A549 (cell line): ENCODE results near the gene CXADR. TPM values are rescaled to one million over a fixed set of nuclear protein-coding genes. Genes with fewer than 3 reads are reported as not detected.

Source experiments
- ATAC-seq, 2 experiments: fragments of 200-7000 bp in 1 of 2; fragments of >200 bp in 1 of 2; cut with Nextera tagmentation in 1 of 2; cut with Tn5 transposase in 1 of 2; 3 replicates each; pipeline versions ENCODE4 v1.8.0 to v1.9.1; 2018 to 2020; ENCODE audit warnings: mild to moderate bottlenecking in 1 of 2, moderate library complexity in 1 of 2
- CTCF ChIA-PET: fragments of 300-600 bp; sonication (Branson Sonifier 250); formaldehyde crosslinking; extraction: SDS; loops from one replicate; lab custom pipeline; 2021; ENCODE audit warnings: antibody characterized with exemption, inconsistent platforms; lab: Yijun Ruan, JAX
- POLR2A ChIA-PET: fragments of 350-600 bp; formaldehyde crosslinking; extraction: SDS; loops from one replicate; lab custom pipeline; 2021; ENCODE audit warnings: antibody characterized with exemption, inconsistent platforms; lab: Yijun Ruan, JAX
- DNase-seq, 2 experiments: peaks; one replicate each; pipeline versions ENCODE4 v3.0.0 to v3.0.0-alpha.2; 2011 to 2016; ENCODE audit warnings: low read depth in 1 of 2, low spot score in 1 of 2
- FAIRE-seq: peaks from 2 replicates; lab custom pipeline; 2011; peaks lifted over from hg19 to GRCh38; lab: Jason Lieb, UNC
- H3K27ac ChIP-seq, 2 experiments: fragments of >200 bp; sonication (Bioruptor Twin); formaldehyde crosslinking; 3 replicates each; pipeline ENCODE4 v1.5.1; 2016 to 2017
- H3K4me1 ChIP-seq: fragments of >200 bp; sonication (Bioruptor Twin); formaldehyde crosslinking; 3 replicates; pipeline ENCODE4 v1.6.1; 2016
- H3K4me2 ChIP-seq: fragments of >200 bp; sonication (Bioruptor Twin); formaldehyde crosslinking; 3 replicates; pipeline ENCODE4 v1.6.1; 2016
- H3K4me3 ChIP-seq: fragments of >200 bp; sonication (Bioruptor Twin); formaldehyde crosslinking; 3 replicates; pipeline ENCODE4 v1.5.1; 2016
- H3K9me3 ChIP-seq: fragments of >200 bp; sonication (Bioruptor Twin); formaldehyde crosslinking; 3 replicates; pipeline ENCODE4 v1.6.1; 2016
- BHLHE40 ChIP-seq: IDR thresholded peaks from 2 replicates; pipeline ENCODE4 v1.6.1; 2012; ENCODE audit warnings: low read depth, low read length, inconsistent platforms
- CBX8 ChIP-seq: fragments of 200-600 bp; sonication (generic); IDR thresholded peaks from 2 replicates; pipeline ENCODE4 v1.6.1; 2016
- CHD4 ChIP-seq: fragments of 200-600 bp; sonication (generic); IDR thresholded peaks from 2 replicates; pipeline ENCODE4 v1.6.1; 2016; ENCODE audit warnings: antibody characterized with exemption, mild to moderate bottlenecking, borderline replicate concordance
- EHMT2 ChIP-seq: fragments of 200-600 bp; sonication (generic); IDR thresholded peaks from 2 replicates; pipeline ENCODE4 v1.6.1; 2016; ENCODE audit warnings: antibody characterized with exemption, low read depth, mild to moderate bottlenecking, moderate library complexity
- EP300 ChIP-seq, 2 experiments: fragments of >200 bp; sonication (Bioruptor Twin); formaldehyde crosslinking; IDR thresholded peaks; 2 replicates in 1 of 2; 3 replicates in 1 of 2; pipeline ENCODE4 v1.6.1; 2016 to 2017
- HDAC2 ChIP-seq: fragments of 200-600 bp; sonication (generic); IDR thresholded peaks from 2 replicates; pipeline ENCODE4 v1.6.1; 2016
- HOXA7 ChIP-seq: fragments of 250-450 bp; sonication (Bioruptor Pico); IDR thresholded peaks from 2 replicates; pipeline ENCODE4 v1.5.0; 2020; ENCODE audit warnings: mild to moderate bottlenecking, moderate library complexity
- HOXB13 ChIP-seq: fragments of 250-450 bp; sonication (Bioruptor Pico); IDR thresholded peaks from 2 replicates; pipeline ENCODE4 v1.5.0; 2020; ENCODE audit warnings: low read depth, mild to moderate bottlenecking, moderate library complexity
- HOXB5 ChIP-seq: fragments of 250-450 bp; sonication (Bioruptor Pico); IDR thresholded peaks from 2 replicates; pipeline ENCODE4 v1.5.0; 2020; ENCODE audit warnings: mild to moderate bottlenecking, moderate library complexity
- JUNB ChIP-seq: fragments of >200 bp; sonication (Bioruptor Twin); formaldehyde crosslinking; IDR thresholded peaks from 2 replicates; pipeline ENCODE4 v1.6.1; 2016
- KDM1A ChIP-seq: fragments of 200-600 bp; sonication (generic); IDR thresholded peaks from 2 replicates; pipeline ENCODE4 v1.6.1; 2016; ENCODE audit warnings: low read depth, mild to moderate bottlenecking
- NFE2L2 ChIP-seq: fragments of 150-350 bp; conservative IDR thresholded peaks from 2 replicates; pipeline ENCODE4 v1.6.1; 2014; ENCODE audit warnings: low read length
- NPAS2 ChIP-seq: fragments of 250-450 bp; sonication (Bioruptor Pico); IDR thresholded peaks from 2 replicates; pipeline ENCODE4 v1.8.0; 2022; ENCODE audit warnings: mild to moderate bottlenecking, moderate library complexity, borderline replicate concordance
- POLR2A ChIP-seq: IDR thresholded peaks from 2 replicates; pipeline ENCODE4 v1.6.1; 2012; ENCODE audit warnings: mild to moderate bottlenecking, low read length
- RAD21 ChIP-seq, 2 experiments: fragments of >200 bp in 1 of 2; sonication (Bioruptor Twin) in 1 of 2; formaldehyde crosslinking in 1 of 2; IDR thresholded peaks in 1 of 2; conservative IDR thresholded peaks in 1 of 2; 2 replicates in 1 of 2; 3 replicates in 1 of 2; pipeline ENCODE4 v1.6.1; 2012 to 2018; ENCODE audit warnings: inconsistent platforms in 1 of 2
- RARB ChIP-seq: fragments of 250-450 bp; sonication (Bioruptor Pico); IDR thresholded peaks from 2 replicates; pipeline ENCODE4 v1.8.0; 2021; ENCODE audit warnings: mild to moderate bottlenecking, moderate library complexity
- RCOR1 ChIP-seq: fragments of 150-350 bp; IDR thresholded peaks from 2 replicates; pipeline ENCODE4 v1.6.1; 2014; ENCODE audit warnings: antibody characterized with exemption, low read length, low read depth
- RFX5 ChIP-seq: fragments of 450-650 bp; IDR thresholded peaks from 2 replicates; pipeline ENCODE4 v1.7.1; 2014; ENCODE audit warnings: antibody characterized with exemption, mild to moderate bottlenecking, moderate library complexity
- SREBF2 ChIP-seq: fragments of 450-650 bp; IDR thresholded peaks from 2 replicates; pipeline ENCODE4 v1.6.1; 2014; ENCODE audit warnings: mild to moderate bottlenecking, moderate library complexity
- ZC3H11A ChIP-seq: fragments of 450-650 bp; IDR thresholded peaks from 2 replicates; pipeline ENCODE4 v1.6.1; 2014; ENCODE audit warnings: antibody characterized with exemption, mild to moderate bottlenecking
- ZSCAN20 ChIP-seq: fragments of 250-450 bp; sonication (Bioruptor Pico); IDR thresholded peaks from 2 replicates; pipeline ENCODE4 v1.8.0; 2022; ENCODE audit warnings: mild to moderate bottlenecking, moderate library complexity
- WGBS: methylation state at CpG from one replicate; pipeline ENCODE4 v1.1.6; 2017; ENCODE audit errors: missing lambda C conversion rate; 5-methylcytosine and 5-hydroxymethylcytosine counted together
- polyA plus RNA-seq, 4 experiments: library from polyadenylated mRNA; depleted of rRNA in 3 of 4; stranded (reverse); fragments of >200 nt; fragmentation: RNase III in 1 of 4; extraction: RNeasy Plus Mini Kit Qiagen cat#74134 plus additional on column Dnase treatment in 1 of 4; gene quantifications; 2 replicates in 3 of 4; 3 replicates in 1 of 4; pipeline ENCODE4 v1.2.3, GENCODE V29; 2011 to 2017
- TF ChIP-seq, protein P1 (sequence below): fragments of >200 bp; sonication (Bioruptor Twin); formaldehyde crosslinking; IDR thresholded peaks from 3 replicates; pipeline ENCODE4 v1.5.1; 2016
- TF ChIP-seq, protein P2 (sequence below): IDR thresholded peaks from 2 replicates; pipeline ENCODE4 v1.6.1; 2012; ENCODE audit warnings: low read depth, borderline replicate concordance
- TF ChIP-seq, protein P3 (sequence below): fragments of 250-450 bp; sonication (Bioruptor Pico); IDR thresholded peaks from 2 replicates; pipeline ENCODE4 v1.5.0; 2020; ENCODE audit warnings: low read depth, mild to moderate bottlenecking, moderate library complexity
- TF ChIP-seq, protein P4 (sequence below): fragments of 450-650 bp; IDR thresholded peaks from 2 replicates; pipeline ENCODE4 v1.6.1; 2014; ENCODE audit warnings: antibody characterized with exemption
- TF ChIP-seq, protein P5 (sequence below): fragments of 250-450 bp; sonication (Bioruptor Pico); IDR thresholded peaks from 2 replicates; pipeline ENCODE4 v1.5.0; 2021; ENCODE audit warnings: mild to moderate bottlenecking, moderate library complexity, borderline replicate concordance
- TF ChIP-seq, protein P6 (sequence below): IDR thresholded peaks from 2 replicates; pipeline ENCODE4 v1.6.1; 2012
- TF ChIP-seq, protein P7 (sequence below): IDR thresholded peaks from 2 replicates; pipeline ENCODE4 v1.6.1; 2012

The CXADR gene
- polyA plus RNA-seq, 2 of the 4 experiments (the other 2 are of a cell fraction) = 7.7 to 21.7 TPM

DNA sequence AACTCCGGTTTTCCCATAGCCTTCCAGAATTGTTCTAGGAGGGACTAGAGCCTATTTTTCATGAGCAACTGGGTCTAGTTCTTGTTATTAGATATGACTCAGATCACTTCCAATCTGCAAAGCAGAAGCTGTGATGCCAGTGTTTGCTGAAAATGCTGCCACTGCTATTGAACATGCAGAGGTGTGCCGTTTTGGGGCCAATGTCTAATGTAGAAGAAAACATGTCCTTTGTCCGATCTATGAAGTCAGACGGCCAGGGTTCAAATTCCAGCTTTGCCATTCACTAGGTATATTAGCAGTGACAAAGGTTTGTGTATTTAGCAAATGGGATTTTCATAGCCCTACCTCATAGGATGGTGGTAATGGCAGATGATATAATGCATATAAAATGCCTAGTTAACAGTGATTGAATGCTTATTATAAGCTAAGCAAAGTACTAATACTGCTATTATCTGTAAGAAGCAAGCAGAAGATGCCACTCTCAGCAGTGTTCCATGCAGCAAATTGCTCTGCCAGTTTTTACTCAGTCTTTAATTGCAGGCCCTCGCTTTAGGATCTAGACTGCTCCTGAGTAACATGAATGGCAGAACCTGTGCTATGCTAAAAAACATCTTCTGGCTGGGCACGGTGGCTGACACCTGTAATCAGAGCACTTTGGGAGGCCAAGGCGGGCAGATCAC is 40.1 kb upstream of the CXADR start:
- ChIA-PET POLR2A (no interaction called here), CTCF (no interaction called here)
- ATAC-seq = no peak
- H3K4me3 ChIP-seq = no peak overlapping the region
- H3K4me1 ChIP-seq = peaks cover 2% of the 10 kb centered on the region; the same call in 2 of the 3 replicates
- WGBS = 63% methylated on average over 7 of the region's 7 CpGs
- H3K27ac ChIP-seq = no peak overlapping the region
- TF ChIP-seq KDM1A (no peak), RCOR1 (no peak), HOXB13 (CRISPR knock-in tag) (no peak), SREBF2 (no peak), JUNB (no peak), RAD21 (conservative IDR thresholded peaks at IDR 0.05 in 1 of 2, IDR thresholded peaks at IDR 0.05 in 1 of 2) (no peak), NPAS2 (CRISPR knock-in tag) (no peak), HOXA7 (no peak), NFE2L2 (no peak), HDAC2 (no peak), EHMT2 (no peak), ZC3H11A (no peak), BHLHE40 (no peak), RFX5 (no peak)
- no peak overlapping the region for H3K4me2 ChIP-seq
- DNase-seq = no peak
- no peak for FAIRE-seq
- no peaks in the 10 kb centered on the region for H3K9me3 ChIP-seq

DNA sequence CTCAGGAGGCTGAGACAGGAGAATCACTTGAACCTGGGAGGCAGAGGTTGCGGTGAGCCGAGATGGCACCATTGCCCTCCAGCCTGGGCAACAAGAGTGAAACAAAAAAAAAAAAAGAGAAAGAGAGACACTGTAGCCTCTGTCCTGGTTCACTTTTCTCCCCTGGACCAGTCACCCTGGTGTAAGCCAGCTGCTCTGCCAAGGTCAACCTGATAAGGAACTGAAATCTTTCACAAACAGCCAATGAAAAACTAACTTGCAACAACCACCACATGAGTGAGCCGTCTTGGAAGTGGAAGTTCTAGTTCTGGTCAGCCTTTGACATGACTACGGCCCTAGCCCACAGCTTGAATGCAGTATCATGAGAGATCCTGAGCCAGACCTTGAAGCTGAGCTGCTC is 36.8 kb upstream of the CXADR start:
- POLR2A ChIA-PET = no interaction called here
- H3K4me2 ChIP-seq = no peak overlapping the region
- DNase-seq (no peak), FAIRE-seq (no peak), ATAC-seq (no peak)
- H3K9me3 ChIP-seq = no peaks in the 10 kb centered on the region
- WGBS = 94% methylated on average over 4 of the region's 4 CpGs
- H3K4me1 ChIP-seq = no peaks in the 10 kb centered on the region
- TF ChIP-seq HOXB13 (CRISPR knock-in tag) (no peak), HOXB5 (CRISPR knock-in tag) (no peak), RAD21 (conservative IDR thresholded peaks at IDR 0.05 in 1 of 2, IDR thresholded peaks at IDR 0.05 in 1 of 2) (no peak), EP300 (IDR thresholded peaks at IDR 0.05) (no peak), ZSCAN20 (CRISPR knock-in tag) (no peak), POLR2A (no peak), BHLHE40 (no peak), CBX8 (no peak), RARB (CRISPR knock-in tag) (no peak), HOXA7 (no peak), CHD4 (no peak), JUNB (no peak)
- TF ChIP-seq, protein P1, sequence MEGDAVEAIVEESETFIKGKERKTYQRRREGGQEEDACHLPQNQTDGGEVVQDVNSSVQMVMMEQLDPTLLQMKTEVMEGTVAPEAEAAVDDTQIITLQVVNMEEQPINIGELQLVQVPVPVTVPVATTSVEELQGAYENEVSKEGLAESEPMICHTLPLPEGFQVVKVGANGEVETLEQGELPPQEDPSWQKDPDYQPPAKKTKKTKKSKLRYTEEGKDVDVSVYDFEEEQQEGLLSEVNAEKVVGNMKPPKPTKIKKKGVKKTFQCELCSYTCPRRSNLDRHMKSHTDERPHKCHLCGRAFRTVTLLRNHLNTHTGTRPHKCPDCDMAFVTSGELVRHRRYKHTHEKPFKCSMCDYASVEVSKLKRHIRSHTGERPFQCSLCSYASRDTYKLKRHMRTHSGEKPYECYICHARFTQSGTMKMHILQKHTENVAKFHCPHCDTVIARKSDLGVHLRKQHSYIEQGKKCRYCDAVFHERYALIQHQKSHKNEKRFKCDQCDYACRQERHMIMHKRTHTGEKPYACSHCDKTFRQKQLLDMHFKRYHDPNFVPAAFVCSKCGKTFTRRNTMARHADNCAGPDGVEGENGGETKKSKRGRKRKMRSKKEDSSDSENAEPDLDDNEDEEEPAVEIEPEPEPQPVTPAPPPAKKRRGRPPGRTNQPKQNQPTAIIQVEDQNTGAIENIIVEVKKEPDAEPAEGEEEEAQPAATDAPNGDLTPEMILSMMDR = no peak
- TF ChIP-seq, protein P2, sequence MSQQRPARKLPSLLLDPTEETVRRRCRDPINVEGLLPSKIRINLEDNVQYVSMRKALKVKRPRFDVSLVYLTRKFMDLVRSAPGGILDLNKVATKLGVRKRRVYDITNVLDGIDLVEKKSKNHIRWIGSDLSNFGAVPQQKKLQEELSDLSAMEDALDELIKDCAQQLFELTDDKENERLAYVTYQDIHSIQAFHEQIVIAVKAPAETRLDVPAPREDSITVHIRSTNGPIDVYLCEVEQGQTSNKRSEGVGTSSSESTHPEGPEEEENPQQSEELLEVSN = no peak
- TF ChIP-seq, protein P3, sequence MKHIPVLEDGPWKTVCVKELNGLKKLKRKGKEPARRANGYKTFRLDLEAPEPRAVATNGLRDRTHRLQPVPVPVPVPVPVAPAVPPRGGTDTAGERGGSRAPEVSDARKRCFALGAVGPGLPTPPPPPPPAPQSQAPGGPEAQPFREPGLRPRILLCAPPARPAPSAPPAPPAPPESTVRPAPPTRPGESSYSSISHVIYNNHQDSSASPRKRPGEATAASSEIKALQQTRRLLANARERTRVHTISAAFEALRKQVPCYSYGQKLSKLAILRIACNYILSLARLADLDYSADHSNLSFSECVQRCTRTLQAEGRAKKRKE (CRISPR knock-in tag) = no peak
- TF ChIP-seq, protein P4, sequence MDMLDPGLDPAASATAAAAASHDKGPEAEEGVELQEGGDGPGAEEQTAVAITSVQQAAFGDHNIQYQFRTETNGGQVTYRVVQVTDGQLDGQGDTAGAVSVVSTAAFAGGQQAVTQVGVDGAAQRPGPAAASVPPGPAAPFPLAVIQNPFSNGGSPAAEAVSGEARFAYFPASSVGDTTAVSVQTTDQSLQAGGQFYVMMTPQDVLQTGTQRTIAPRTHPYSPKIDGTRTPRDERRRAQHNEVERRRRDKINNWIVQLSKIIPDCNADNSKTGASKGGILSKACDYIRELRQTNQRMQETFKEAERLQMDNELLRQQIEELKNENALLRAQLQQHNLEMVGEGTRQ = no peak
- TF ChIP-seq, protein P5, sequence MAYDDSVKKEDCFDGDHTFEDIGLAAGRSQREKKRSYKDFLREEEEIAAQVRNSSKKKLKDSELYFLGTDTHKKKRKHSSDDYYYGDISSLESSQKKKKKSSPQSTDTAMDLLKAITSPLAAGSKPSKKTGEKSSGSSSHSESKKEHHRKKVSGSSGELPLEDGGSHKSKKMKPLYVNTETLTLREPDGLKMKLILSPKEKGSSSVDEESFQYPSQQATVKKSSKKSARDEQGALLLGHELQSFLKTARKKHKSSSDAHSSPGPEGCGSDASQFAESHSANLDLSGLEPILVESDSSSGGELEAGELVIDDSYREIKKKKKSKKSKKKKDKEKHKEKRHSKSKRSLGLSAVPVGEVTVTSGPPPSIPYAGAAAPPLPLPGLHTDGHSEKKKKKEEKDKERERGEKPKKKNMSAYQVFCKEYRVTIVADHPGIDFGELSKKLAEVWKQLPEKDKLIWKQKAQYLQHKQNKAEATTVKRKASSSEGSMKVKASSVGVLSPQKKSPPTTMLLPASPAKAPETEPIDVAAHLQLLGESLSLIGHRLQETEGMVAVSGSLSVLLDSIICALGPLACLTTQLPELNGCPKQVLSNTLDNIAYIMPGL (CRISPR knock-in tag) = no peak
- TF ChIP-seq, protein P6, sequence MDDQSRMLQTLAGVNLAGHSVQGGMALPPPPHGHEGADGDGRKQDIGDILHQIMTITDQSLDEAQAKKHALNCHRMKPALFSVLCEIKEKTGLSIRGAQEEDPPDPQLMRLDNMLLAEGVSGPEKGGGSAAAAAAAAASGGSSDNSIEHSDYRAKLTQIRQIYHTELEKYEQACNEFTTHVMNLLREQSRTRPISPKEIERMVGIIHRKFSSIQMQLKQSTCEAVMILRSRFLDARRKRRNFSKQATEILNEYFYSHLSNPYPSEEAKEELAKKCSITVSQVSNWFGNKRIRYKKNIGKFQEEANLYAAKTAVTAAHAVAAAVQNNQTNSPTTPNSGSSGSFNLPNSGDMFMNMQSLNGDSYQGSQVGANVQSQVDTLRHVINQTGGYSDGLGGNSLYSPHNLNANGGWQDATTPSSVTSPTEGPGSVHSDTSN = no peak
- TF ChIP-seq, protein P7, sequence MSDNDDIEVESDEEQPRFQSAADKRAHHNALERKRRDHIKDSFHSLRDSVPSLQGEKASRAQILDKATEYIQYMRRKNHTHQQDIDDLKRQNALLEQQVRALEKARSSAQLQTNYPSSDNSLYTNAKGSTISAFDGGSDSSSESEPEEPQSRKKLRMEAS = no peak
- no peak overlapping the region for H3K4me3 ChIP-seq
- no peak overlapping the region for H3K27ac ChIP-seq
- CTCF ChIA-PET = no interaction called here
